SKM-1 (cell line): ENCODE data around the gene OSBPL1A.

Experiments
- DNase-seq: peaks from one replicate; lab custom pipeline; 2025; ENCODE audit not compliant: unreplicated experiment; lab: John Stamatoyannopoulos, UW

OSBPL1A gene

DNA sequence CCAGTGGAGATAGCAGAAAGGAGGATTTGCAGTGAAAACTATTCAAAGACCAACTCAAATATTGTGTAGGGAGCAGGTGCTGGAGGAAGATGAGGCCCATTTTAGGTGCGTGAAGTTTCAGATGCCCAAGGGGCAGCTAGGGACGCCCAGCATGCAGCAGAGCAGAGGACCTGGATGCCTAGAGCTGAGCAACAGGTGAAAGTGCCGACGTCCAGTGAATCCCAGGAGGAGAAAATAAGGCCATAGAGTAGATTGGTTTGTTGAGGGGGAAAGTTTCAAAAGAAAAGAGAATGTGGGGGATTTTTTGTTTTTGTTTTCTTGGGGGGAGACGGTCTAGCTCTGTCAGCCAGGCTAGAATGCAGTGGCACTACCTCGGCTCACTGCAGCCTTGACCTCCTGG is 53.1 kb downstream of the OSBPL1A start:
- no peak for DNase-seq

DNA sequence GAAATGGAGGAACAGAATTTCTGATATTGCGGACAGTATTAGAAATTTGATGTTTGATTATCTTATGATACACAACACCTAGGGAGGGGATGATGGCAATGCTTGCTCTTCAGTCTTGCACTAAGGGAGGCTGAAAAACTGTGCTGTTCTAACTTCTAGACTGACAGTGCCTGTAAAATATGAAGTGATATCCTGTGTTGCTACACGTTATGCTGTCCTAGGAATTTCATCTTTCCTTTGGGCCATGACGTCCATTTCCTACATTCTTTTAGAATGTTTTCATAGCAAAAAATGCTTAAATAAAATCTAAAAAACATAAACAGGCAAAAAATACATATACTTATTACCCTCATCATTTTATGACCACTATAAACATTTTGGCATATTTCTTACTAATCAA is 55.3 kb downstream of the OSBPL1A start:
- DNase-seq = no peak

DNA sequence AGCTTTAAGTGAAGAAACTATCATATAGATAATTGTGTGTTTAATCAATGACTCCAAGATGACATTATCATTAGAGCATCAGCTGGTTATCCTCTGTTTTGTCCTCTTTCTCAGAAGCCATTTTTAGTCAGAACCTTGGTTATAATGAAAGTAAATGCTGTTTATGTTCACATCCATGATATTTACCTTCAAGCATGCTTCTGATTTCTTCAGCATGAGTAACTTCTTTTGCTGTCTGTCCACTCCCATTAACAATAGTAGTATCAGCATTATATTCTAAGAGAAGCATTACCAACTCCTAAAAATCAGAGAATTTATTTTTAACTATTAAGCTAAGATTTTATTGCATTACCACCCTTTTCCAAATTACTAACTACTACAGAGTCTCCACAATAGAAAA is 56.3 kb downstream of the OSBPL1A start:
- DNase-seq = no peak

DNA sequence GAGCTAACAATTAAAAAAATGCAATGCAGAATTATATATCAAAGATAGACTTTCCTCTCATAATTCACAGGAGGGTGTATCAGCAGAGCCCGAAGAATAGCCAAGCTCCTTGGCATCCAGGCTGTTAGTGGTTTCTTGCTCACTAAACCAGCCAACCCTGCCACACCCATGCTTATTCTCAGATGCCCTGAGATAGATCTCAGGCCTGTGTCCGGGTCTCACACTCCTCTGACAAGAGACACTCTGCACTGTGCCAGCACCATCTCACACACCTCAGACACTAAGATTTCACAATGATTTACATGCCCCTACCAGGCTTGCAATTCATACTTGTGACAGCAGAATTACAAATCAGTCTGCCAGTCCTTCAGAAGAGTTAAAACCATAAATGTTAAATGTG is 64.5 kb downstream of the OSBPL1A start:
- DNase-seq = no peak

DNA sequence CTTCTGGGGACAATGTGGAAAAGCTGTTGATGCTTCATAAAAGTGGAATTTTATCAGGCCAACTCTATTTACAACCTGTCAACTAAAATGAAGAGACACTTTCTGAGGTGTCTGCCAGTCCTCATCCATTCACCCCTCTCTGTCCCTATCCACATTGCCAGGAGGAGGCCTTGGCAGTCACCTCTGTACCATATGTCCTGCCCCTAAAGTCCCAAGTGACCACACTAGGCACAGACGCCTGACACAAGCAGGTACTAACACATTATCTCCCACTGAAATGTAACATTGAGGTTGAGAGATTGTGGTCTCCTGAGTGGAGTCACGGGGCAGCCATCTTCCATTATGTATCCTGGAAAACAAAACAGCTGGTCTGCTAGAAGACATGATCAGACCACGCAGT is 71.4 kb downstream of the OSBPL1A start:
- no peak for DNase-seq

DNA sequence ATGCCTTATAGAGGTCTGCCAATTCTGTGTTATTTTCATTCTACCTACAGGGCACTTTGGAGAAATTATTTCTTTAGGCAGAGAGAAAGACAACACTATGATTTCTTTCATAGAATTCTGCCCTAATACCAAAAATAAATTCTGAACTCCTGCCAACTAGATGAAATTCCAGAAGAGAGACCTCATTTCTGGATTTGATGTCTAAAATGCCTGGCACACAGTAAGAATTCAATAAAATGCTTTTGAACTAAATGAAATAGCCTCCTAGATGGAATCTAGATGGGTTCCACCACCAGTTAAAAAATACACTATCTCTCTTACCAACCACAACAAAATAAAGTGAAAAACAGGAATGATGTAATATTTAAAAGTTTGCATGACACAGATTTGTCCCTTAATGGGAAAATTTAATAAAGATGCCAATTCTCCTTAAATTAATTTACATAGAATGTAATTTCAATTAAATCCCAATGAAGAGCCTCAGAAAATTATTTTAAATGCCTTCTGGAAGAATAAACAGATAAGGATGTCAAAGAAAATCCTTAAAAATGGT is 75.0 kb downstream of the OSBPL1A start:
- DNase-seq = no peak

DNA sequence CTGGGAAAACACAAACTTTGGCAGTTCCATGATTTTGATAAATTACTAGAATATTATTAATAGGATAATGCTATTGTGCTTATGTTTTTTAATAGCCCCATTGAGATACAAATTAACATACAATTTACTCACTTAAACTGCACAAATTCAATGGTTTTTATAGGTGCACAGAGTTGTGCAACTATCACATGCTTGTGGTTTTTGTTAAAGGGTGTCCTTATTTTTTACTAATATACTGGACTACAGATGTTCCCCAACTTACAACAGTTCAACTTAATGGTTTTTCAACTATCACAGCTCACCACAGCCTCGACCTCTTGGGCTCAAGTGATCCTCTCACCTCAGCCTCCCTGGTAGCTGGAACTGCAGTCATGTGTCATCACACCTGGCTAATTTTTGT is 76.6 kb downstream of the OSBPL1A start:
- no peak for DNase-seq

DNA sequence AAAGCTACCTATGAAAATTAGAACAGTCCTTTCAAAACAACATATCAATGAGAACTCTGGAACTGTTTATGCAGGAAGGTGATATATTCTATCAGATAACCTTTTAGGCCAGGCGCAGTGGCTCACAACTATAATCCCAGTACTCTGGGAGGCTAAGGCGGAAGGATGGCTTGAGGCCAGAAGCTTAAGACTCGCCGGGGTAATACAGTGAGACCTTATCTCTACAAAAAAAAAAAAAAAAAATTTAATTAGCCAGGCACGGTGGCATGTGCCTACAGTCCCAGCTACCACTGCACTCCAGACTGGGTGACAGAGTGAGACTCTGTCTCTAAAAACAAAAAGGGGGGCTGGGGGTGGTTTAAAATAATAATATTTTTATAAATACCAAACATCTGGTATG is 77.9 kb downstream of the OSBPL1A start:
- no peak for DNase-seq

DNA sequence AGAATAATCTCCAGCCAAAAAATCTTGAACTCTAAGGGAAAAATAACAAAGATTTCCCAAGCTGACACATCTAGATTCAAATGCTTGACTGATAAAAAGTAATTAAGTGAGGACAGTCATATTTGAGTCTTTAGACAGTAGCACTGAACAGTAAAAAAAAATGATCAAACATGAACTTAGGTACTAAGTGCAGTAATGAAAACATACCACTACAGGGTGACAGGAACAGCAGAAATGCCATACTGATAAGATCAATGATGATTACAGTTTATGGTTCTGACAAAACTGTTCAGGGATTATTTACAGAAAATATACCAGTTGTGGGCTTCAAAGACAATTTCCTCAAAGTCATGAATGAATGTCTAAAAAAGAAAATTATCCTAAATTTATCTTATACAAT is 80.3 kb downstream of the OSBPL1A start:
- DNase-seq = no peak

DNA sequence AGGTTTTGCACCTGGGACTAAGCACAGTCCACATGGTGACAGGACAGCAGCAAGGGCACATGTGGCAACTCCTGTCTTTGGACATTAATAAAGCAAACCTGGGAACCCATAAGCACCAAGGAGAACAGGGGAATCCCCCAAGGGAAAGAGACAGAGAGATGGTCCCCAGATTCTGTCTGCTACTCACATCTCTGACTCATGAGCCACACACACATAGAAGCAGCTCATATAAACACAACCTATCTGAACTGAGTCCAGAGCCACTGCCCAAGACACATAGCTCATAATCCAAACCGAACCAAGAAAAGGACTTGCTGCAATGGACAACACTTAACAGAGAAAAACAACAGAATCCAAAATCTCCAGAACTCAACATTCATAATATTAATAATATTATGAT is 82.5 kb downstream of the OSBPL1A start:
- no peak for DNase-seq

DNA sequence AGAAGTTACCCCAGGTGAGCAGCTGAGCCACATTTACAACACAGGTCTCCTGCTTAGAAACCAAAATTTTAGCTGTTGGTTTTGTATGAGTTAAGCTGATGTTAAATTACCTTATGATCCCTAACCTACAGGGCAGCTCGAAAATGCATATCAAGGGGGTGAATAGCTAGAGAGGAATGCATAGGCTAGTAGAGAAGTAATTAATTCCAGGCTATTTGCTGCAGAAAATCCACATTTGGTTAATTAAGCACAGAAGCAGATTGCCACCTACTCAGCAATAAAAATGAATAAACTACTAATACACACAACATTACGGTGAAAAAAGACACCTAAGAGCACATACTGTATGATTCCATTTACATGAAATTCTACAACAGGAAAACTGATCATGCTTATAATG is 91.4 kb downstream of the OSBPL1A start:
- no peak for DNase-seq

DNA sequence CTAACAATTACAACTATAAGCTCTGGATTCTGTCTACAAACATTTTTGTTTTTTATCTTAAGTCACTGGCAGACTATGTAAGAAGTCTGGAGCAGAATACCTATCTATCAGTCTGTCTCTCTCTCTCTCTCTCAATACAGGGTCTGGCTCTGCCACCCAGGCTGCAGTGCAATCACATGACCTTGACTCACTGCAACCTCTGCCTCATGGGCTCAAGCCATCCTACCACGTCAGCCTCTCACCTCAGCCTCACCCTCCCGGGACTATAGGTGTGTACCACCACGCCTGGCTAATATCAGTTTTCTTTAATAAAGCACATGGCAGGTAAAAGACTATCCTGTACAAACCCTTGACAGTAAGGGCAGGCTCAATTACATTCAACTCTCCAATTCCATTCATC is 96.9 kb downstream of the OSBPL1A start:
- DNase-seq = no peak

DNA sequence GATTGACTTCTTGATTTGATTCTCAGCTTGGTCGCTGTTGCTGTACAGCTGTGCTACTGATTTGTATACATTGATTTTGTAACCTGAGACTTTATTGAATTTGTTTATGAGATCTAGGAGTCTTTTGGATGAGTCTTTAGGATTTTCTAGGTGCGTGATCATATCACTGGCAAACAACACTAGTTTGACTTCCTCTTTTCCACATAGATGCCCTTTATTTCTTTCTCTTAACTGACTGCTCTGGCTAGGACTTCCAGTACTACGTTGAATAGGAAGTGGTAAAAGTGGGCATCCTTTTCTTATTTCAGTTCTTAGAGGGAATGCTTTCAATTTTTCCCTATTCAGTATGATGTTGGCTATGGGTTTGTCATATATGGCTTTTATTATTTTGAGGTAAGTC is 101.3 kb downstream of the OSBPL1A start:
- no peak for DNase-seq

DNA sequence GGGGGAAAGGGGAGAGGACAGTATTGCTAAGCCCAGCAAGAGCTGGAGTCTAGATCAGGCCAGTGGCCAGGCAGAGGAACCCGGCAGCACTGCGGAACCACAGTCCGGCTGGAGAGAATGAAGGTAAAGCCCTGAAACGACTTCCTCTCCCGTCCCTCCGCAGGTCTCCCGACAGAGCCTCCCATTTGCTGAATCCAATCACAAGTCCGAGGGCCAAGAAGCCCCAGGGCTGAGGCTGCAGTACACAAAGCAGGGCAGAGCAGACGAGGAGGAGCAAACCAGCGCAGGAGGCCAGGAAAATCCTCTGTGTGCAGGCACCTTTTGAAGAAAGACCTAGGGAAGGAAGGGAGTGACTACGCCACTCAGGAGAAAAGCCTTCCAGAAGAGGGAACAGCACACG is 104.4 kb downstream of the OSBPL1A start:
- no peak for DNase-seq

DNA sequence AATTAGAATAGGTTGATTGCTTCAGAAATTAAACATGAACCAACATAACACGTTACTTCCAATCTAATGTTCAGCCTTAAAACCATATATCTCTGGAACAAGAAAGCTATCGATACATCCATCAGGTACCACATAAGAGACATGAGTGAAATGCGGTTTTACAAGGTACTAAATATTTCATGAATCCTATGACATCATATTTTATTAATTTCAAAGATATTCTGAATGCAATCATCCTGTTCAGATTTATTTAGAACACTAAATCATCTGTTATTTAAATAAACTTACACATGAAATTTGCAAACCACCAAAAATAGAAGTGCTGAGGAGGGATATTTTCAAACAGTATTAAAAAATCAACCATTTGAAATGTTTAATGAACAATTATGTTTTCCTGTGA is 119.0 kb downstream of the OSBPL1A start:
- DNase-seq = no peak

DNA sequence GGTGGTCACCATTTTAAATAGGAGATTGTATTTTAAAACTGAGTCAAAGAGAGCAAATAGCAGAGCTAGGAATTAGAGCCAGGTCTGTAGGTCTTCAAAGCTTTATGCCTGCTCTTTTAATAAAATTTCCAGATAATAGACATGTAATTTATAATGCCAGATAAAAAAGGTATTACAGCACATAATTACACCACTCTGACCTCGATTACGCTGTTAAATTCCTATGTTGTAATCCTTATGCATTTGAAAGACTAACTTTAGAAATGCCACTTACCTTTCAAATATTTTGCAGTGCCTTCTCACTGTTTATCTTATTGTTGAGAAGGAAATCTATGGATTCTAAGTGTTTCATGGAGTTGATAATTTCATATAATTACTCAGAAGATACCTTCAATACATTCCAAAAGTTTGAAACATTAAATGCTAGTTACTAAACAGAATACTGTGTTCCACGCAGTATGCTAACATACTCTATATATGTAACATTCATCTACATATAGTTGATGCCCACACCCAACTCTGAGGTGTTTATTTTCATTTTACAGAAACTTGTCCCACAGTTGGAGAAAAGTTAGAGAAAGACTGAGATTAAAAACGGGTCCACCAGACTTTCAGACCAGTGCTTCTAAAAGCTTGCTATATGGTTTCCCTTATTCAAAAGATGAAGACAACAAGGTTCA is 120.0 kb downstream of the OSBPL1A start:
- no peak for DNase-seq

DNA sequence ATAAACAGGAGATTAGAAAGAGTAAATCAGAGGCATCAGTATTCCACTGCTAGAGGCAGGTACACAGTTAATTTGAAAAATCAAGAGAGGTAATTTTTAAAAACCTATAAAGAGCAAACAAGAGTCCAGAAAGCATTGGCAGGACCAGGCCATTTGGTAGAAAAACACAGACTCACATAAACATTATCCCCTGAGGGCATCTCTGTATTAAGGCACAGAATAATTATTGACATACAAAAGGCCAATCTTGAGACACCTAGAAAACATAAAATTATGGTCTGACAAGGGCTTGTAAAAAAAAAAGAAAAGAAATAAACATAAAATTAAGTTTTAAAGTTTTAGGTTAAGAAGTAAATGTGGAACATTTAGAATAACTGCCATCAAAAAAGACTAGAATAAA is 120.6 kb downstream of the OSBPL1A start:
- DNase-seq = no peak

DNA sequence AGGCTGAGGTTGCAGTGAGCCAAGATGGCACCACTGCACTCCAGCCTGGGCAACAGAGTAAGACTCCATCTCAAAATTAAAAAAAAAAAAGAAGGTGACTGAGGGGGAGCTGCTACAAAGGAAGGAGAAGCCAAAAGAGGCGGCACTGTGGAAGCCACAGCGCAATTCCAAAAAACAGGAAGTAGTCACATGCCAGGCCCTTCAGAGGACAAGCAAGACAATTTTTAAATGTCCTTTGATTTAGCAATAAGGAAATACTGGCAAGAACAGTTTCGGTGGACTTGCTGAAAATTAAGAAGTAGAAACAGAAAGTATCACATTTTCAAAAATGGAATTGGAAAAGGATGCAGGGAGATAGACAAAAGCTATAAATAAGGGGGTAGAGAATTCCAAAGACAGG is 122.8 kb downstream of the OSBPL1A start:
- DNase-seq = no peak

DNA sequence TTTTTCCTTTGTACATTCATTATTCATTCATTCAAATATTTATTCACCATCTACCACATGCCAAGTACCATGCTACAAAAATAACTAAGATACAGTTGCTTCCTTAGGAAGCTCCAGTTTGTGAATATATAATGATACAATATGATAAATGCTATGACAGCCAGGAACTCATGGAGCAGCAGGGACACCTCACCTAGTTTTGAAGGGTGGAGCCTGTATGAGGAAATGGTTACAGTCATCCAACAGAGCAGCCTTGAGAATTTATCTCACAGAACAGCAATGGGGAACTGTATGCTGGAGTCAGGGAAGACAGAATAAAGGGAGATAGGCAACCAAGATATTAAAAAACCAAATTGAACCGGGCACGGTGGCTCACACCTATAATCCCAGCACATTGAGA is 124.0 kb downstream of the OSBPL1A start:
- DNase-seq = no peak

DNA sequence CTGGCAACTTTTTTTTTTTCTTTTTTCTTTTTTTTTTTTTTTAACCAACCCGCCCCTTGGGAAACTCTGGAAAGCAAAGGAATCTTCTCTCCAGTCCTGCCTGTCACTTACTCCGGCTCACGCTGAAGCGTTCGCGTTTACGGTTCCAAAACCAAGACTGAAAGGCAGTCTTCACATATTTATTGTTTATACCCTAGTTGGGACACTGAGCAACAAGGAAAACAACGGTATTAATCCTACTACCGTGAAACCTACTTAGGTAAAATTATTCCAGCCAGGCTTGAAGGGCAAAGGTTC is 125.4 kb downstream of the OSBPL1A start:
- no peak for DNase-seq

DNA sequence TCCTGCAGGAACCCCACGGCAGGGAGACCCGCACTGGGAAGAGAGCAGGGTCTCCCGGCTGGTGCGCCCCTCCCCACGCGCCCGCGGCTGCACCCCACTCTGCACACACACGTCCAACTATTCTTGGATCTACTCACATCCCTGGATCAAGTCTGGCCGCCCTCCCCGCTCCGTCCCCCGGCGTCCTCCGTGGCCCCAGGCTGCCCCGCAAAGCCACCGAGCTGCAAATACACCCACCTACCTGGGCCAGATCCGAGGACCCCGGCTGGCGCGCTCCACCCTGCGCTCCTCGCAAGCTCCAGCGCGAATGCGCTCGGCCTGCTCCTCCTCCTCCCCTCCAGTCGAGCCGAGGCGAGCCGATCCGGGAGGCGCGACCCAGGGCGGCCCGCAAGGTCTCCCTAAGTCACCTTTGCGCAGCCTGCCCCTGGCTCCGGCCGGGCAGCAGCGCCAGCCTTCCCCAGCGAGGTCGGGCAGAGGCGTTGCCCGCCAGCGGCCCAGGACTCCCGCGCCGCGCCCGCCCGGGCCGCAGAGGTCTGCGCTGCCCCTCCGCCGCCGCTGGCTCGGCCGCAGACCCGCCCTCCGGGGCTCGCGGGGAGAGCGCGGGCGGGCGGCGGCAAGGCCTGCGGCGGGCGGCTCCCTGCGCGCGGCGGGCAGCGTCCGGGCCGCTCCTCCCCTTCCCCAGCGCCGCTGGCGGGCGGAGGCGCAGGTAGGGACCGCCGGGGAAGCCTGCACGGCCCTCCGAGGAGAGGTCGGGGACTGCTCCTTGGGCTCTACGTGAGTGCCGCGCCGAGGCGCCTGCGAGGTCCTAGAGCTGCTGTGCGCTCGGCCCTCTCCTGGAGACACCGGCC is 126.0 kb downstream of the OSBPL1A start:
- DNase-seq = no peak

DNA sequence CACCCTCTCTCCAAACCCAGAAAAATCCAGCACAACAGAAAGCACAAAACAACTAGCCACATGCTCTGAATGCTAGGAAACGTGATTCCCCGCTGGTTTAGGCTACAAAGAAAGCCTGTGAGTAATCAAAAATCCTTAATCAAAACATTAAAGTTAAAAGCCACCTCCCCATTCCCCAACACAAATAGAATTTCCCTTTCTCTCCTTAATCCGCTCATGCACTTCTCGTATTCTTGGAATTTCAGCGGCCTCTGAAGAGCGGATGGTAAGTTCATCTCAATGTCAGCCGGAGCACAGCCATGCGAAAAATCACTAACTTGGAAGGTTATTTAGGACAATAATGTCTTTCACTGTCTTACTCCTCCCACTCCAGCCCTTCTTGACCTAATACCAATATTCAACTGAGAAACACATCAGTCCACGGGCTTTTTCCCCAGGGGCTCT is 126.7 kb downstream of the OSBPL1A start:
- DNase-seq = no peak
